GM19099 (cell line): ENCODE results near the gene OR2J3.

ENCODE experiments used
- POLR2A ChIP-seq: IDR thresholded peaks from 3 replicates; pipeline ENCODE4 v1.6.1; 2011; ENCODE audit warnings: low read depth; ENCODE audit not compliant: insufficient read length; ENCODE audit errors: extremely low read depth

OR2J3 gene

DNA sequence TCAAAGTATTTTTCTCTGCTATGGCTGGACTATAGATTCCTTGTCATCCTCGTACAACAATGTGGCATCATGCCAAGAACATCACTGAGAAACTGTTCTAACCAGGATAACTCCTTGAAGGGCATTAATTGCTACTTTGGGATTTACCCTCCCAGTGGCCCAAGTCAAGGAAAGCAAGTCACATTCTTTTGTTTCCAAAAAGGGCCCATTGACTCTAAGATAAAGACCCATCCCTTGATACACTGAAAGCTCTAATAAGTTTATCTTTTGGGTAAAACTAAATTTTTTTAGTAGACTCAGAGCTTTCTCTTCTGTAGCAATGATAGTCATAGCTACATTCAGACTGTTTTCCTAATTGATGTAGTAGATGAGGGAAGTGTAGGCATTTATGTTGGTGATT lies at the start of gene OR2J3:
Gene OR2J3, plus strand, starts transcription at position 301 of the 400 bp plus-strand sequence. CDS start 3,833 bp downstream, outside the sequence.
- TF ChIP-seq POLR2A: no peak

GRCh38 chr6:29071831-29072723 lies 35.8 kb upstream of the OR2J3 start:
- TF ChIP-seq POLR2A: no peak

DNA sequence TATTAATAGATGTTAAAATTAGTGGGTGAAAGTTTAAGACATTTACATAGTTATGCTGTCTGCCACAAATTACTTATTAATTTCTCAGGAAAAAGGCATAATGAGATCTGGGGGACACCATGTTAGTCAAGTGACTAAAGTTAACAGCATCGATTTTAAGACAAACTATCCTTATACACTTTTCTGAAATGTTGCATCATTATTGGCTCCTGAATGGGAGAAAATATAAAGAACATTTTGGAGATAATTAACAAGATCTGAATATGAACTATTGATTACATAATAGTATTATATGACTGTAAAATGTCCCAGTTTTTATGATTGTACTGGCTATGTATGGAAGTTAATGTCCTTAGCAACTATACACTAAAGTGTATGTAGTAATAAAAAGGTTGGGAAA lies 28.7 kb upstream of the OR2J3 start:
- no peak for TF ChIP-seq POLR2A

DNA sequence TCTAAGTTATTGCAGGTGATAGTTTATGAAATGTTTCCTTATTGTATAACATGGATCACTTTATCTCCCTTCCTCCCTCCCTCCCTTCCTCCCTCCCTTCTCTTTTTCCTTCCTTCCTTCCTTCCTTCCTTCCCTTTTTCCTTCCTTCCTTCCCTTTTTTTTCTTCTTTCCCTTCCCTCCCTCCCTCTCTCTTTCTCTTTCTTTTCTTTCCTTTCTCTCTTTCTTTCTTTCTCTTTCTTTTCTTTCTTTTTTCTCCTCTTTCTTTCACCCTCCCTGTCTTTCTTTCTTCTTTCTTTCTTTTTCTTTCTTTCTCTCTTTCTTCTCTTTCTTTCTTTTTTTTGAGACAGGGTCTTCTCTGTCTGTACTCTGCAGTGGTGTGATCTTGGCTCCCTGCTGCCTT lies 26.5 kb upstream of the OR2J3 start:
- no peak for TF ChIP-seq POLR2A

- no peak for TF ChIP-seq POLR2A
Measured at GRCh38 chr6:29082457-29082856, 25.4 kb upstream of the OR2J3 start.

GRCh38 chr6:29087213-29087612 lies 20.6 kb upstream of the OR2J3 start, which contains the start of gene OR2B3:
OR2B3 (minus strand) TSS chr6:29087313; CDS start chr6:29087248, 65 bp downstream.
- TF ChIP-seq POLR2A: no peak

DNA sequence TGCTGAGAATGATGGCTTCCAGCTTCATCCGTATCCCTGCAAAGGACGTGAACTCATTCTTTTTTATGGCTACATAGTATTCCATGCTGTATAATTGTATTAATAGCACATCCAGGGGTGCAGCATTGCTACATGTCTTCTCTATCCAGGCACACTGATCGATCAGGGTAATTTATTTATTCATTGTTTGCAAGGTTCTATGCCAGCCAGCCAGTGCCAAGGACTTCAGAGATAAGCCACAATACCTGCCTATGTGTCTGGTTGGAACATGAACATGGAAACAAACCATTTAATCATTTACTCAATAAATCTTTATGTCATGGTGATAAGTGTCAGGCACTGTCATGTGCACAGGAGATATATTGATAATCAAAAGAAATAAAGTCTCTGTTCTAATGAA lies 14.9 kb upstream of the OR2J3 start:
- no peak for TF ChIP-seq POLR2A

GRCh38 chr6:29097803-29098202 lies 10.1 kb upstream of the OR2J3 start:
- TF ChIP-seq POLR2A: no peak

DNA sequence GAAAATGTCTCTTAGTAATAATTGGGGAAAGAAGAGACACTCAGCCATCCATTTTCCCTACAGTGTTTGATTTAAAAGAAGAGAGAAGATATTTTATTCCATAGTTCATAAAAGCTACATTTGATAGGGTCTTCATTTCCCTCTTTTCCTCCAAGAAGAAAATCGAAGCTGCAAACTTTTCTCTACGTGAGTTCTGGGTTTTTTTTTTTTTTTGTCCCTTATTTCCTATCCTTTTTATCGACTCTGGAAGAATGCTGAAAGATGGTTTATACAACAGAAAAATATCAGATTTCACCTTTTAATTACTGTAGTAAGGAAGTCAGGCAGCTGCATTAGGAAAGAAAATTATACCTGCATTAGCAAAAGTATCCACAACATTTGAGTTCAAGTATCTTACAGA lies 8.7 kb upstream of the OR2J3 start, which contains the start of gene OR2J1:
Gene OR2J1, plus strand, starts transcription at position 301 of the 400 bp plus-strand sequence. CDS start 1,453 bp downstream, outside the sequence.
- TF ChIP-seq POLR2A: no peak

GRCh38 chr6:29112135-29112534 lies 4.3 kb downstream of the OR2J3 start:
- TF ChIP-seq POLR2A: no peak

DNA sequence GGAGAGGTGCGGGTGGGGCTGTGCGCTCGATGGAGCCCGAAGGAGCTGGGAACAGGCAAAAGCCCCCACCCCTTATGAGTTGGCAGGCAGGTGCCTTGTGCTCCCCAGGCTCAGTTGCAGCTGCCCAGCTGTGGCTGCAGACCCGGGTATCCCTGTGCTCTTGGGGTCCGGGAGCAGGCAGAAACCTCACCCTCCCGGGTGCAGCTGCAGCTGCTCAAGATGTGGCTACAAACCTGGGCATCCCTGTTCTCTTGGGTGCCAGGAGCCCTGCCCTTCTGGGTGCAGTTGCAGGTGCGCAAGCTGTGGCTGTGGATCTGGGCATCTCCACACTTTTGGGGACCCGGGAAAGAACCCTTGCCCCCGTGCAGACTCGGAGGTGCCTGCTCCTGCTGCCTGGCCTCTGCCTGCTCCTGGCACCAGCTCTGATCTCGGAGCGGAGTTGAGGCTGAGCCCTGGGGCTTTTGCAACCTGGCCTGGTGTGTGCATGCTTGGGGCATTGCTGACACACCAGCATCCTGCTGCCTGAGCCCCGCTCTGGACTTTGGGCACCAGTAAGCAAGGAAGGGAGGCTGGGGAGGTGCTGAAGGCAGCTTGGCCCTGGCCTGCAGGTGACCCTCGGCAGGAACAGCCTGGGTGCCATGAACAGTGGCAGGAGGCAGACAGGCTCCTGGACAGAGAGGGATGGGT lies 21.6 kb downstream of the OR2J3 start:
- no peak for TF ChIP-seq POLR2A

DNA sequence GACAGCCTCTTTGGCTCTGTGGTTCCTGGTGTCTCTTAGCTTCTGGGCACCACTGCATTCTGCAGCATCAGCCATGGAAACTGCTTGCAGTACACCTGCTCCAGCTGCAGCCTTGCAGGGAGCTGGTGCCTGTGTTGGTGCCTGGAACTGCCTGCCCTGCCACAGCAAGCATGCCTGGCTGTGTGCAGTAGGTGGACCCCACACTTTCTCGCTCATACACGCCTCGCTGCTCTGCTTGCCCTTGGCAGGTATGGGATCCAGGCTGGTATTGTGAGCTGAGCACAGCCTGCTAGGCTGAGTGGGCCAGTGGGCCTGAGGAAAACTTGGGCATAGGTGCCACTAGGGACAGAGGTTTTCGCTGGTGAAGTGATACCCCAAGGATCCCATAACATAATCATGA lies 22.8 kb downstream of the OR2J3 start:
- no peak for TF ChIP-seq POLR2A

DNA sequence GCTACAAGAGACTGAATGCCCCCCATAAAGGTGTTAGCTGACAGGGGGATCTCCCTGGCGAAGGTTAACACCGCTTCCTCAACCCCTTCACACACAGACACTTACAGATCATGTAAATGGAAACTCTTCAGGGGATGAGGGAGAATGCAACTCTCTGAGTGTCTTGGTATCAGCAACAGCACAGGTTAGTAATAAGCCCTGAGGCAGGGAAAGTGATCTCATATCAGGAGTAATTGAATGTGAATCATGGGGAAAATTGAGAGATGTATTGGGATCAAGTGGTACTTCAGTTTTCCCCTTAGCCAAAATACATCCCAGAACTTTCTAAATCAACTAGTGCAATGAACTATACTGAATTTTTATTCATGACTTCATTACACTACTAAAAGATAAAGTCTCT lies 23.8 kb downstream of the OR2J3 start:
- no peak for TF ChIP-seq POLR2A

DNA sequence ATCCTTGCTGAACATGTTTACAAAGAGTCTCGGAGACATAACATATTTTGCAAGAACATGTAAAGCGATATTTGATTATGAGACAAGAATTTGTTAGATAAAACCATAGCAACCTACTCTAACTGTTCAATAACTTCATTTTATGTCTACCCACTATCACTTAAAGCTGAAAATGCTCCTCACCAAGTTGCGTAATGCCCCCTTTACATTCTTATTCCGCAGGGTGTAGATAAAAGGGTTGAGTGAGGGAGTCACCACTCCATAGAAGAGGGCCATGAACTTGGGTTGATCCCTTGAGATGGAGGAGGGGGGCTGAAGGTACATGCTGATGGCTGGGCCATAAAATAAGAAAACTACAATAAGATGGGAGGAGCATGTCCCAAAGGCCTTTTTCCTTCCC lies 29.9 kb downstream of the OR2J3 start:
- no peak for TF ChIP-seq POLR2A

DNA sequence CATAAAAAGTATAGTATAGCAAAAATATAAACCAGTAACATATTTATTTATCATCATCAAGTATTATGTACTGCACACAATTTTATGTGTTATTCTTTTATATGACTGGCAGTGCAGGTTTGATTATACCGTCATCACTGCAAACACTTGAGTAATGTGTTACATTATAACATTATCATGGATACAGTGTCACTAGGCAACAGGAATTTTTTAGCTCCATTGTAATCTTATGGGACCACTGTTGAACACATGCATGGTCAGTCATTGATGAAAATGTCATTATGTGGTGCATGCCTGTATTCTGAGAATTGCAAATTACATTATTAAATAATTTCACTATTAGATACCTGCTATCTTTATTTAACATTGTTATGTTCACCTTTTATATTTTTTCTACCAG lies 33.7 kb downstream of the OR2J3 start:
- TF ChIP-seq POLR2A: no peak

DNA sequence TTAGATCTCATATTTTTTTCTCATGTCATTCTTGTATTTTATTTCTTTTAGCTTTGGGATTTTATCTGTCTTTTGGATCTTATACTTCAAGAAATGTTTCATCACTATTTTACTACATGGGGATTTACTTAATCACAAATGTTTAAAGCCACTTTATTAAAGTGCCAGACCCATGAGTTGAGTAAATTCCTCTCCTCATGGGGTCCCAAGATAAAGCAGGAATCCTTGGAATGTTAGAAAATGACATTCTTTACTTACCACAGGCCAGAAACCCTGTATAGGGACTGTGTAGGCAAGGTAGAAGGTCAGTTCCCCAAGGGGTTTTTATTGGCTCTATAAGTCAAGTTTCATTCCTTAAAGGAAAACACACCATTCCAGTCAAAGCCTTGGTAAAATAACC lies 34.5 kb downstream of the OR2J3 start:
- no peak for TF ChIP-seq POLR2A

GRCh38 chr6:29146179-29146578 lies 38.3 kb downstream of the OR2J3 start:
- no peak for TF ChIP-seq POLR2A

DNA sequence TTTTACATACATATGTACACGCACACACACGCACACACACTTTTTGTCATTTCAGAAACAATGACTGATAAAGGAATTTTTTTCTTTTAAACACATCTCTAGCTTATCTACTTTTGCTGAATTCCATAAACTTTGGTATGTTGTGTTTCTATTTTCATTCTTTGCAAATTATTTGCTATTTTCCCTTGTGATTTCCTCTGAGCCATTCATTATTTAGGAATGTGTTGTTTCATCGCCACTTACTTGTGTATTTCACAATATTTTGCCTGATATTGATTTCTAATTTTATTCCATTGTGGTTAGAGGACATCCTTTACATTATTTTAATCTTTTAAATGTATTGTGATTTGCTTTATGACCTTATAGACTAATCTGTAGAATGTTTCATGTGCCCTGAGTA lies 39.2 kb downstream of the OR2J3 start:
- TF ChIP-seq POLR2A: no peak
